HL-60/S4 treated with phorbol 12-myristate 13-acetate at 8.2 ng/mL for 4 days and 3 days (cell line): ENCODE results near the gene CDRT4.

ENCODE experiments used
- in situ Hi-C: fragments of 300-500 bp; cut with MboI; formaldehyde crosslinking; loops from 2 replicates; pipeline ENCODE4 v1.15.0; 2022; ENCODE audit warnings: low sequenced_read_pairs

Gene CDRT4

GRCh38 chr17:15436473-15437302 lies 30.7 kb downstream of the CDRT4 start:
- in situ Hi-C loops: no loop called here

GRCh38 chr17:15434956-15435355 lies 32.5 kb downstream of the CDRT4 start:
- in situ Hi-C loops: no loop called here

GRCh38 chr17:15432807-15433611 lies 34.4 kb downstream of the CDRT4 start:
- in situ Hi-C loops: no loop called here

- in situ Hi-C loops: no loop called here
These were observed 35.7 kb downstream of the CDRT4 start for GRCh38 chr17:15431766-15432165.

GRCh38 chr17:15431196-15431595 lies 36.2 kb downstream of the CDRT4 start:
- in situ Hi-C loops: no loop called here

GRCh38 chr17:15424521-15424920 lies 42.9 kb downstream of the CDRT4 start:
- in situ Hi-C loops: no loop called here

- in situ Hi-C loops: no loop called here
These were observed 44.9 kb downstream of the CDRT4 start for GRCh38 chr17:15422392-15422965.

GRCh38 chr17:15418781-15419180 lies 48.6 kb downstream of the CDRT4 start:
- in situ Hi-C loops: no loop called here

GRCh38 chr17:15414532-15415306 lies 52.7 kb downstream of the CDRT4 start:
- in situ Hi-C loops: no loop called here

- in situ Hi-C loops: no loop called here
These were observed 54.2 kb downstream of the CDRT4 start for GRCh38 chr17:15413101-15413771.

GRCh38 chr17:15412606-15413005 lies 54.8 kb downstream of the CDRT4 start:
- in situ Hi-C loops: no loop called here

GRCh38 chr17:15411384-15412198 lies 55.8 kb downstream of the CDRT4 start:
- in situ Hi-C loops: no loop called here

GRCh38 chr17:15409721-15410250 lies 57.6 kb downstream of the CDRT4 start:
- in situ Hi-C loops: no loop called here

GRCh38 chr17:15408803-15409202 lies 58.6 kb downstream of the CDRT4 start:
- in situ Hi-C loops: no loop called here

GRCh38 chr17:15406081-15406480 lies 61.3 kb downstream of the CDRT4 start:
- in situ Hi-C loops: no loop called here

GRCh38 chr17:15405058-15405415 lies 62.4 kb downstream of the CDRT4 start:
- in situ Hi-C loops: no loop called here

GRCh38 chr17:15404106-15405057 lies 63.0 kb downstream of the CDRT4 start:
- in situ Hi-C loops: no loop called here

- in situ Hi-C loops: no loop called here
These were observed 64.0 kb downstream of the CDRT4 start for GRCh38 chr17:15403276-15403939.
